ENCODE data around the gene NFKB2.

NFKB2 gene

GRCh38 chr10:102421757-102422512 is 26.4 kb downstream of the NFKB2 start:
- in situ Hi-C loops (cut with MboI; ENCODE audit: low sequenced_read_pairs) = no loop called here

DNA sequence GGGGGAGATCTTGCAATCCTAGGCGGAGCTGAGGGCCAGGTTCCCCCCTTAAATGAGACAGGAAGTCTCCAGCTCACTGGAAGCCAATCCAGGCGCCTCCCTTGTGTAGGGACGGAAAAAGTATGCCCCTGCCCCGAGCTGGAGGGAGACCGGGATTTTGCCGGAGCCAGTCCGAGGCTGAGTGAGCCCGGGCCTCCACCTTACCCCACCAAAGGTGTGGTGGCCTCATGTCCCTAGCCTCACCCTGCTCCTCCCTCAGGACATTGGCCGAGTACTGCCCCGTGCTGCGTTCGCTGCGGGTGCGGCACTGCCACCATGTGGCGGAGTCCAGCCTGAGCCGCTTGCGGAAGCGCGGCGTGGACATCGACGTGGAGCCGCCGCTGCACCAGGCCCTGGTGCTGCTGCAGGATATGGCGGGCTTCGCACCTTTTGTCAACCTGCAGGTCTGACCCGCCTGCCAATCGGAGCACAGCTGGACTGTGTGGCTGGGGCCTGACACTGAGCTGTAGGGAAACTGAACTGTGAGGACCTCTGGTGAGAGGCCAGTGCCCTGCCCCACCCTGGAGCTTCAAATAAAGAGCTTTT is 27.1 kb downstream of the NFKB2 start:
- in situ Hi-C loops (cut with MboI; ENCODE audit: low sequenced_read_pairs) = no loop called here

DNA sequence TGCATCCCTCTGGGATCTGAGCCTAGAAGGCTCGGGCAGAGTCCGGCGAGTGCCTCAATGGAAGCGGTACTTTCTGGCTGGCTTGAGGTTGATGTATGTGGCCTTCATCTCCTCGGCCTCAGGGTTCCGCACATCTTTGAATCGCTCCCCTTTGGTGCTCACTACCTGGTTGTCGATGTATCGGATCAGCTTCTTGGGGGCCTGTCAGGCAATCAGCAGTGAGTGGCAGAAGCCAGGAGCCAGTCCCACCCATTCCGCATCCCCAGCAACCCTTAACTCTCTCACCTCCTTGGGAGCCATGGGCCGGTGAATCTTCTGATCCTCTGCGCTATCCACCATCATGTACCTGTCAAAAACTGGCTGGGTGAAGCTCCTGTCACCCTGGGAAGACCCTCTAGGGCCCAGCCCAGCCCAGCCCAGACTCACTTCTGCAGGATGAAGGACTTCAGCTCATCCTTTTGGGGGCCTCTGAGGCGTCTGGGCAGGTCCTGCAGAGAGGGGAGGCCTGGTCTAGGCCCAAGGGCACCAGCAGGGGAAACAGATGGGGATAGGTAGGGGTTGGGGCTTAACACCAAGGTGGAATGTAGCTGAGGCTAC is 28.0 kb downstream of the NFKB2 start:
- in situ Hi-C loops (cut with MboI; ENCODE audit: low sequenced_read_pairs) = no loop called here

DNA sequence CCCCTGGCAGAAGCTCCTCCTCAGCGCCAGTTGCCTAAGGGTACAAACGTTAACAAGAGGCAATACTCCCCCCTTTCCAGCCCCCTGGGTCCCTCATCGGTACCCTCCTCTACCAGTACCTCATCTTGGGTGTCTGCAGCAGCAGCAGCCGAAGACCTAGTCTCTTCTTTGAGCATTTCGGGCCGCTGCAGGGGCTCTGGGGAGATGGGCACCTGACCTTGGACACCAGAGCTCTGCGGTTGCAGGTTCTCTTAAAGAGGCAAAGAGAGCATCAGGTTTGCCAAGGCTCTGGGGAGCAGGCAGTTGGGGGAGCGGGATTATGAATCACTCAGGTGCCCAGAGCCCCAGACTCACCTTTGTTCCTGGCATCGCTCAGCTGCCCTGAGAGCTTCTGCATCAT is 28.6 kb downstream of the NFKB2 start:
- in situ Hi-C loops (cut with MboI; ENCODE audit: low sequenced_read_pairs) = no loop called here

DNA sequence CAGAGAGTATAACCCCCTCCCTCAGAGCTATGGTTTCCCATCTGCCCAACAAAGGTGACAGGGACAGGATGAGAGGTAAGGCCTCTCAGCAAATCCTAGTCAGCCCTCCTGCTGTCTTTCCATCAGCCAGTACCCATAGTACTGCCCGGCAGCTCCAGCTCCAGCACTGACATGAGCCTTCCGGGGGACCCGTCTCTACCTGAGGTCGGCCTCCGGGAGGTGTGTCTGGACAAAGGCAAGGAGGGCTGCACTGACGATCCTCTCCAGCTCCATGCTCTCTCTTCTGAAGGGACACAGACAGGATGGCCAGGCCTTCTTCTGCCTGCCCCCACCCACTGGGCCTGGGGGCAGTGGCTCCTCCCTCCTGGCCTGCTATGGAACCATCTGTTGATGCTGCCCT is 29.4 kb downstream of the NFKB2 start:
- in situ Hi-C loops (cut with MboI; ENCODE audit: low sequenced_read_pairs) = no loop called here

DNA sequence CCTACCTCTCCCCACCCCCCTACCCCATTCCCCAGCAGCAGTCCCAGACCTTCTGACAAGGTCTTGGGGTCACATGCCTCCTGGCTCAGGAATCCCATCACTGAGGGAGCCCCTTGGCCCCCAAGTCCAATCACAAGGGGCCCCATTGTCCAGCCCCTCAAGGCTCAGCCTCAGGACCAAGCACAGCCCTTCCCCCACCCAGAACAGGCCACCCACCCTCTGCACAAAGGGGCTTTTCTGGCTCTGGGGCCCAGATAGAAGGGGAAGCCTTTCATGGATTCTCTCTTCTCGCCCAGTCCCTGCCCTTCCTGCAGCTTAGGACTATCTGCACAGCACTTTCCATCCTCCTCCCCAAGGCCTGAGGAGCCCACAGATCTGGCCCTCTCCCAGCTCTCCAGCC is 29.9 kb downstream of the NFKB2 start:
- in situ Hi-C loops (cut with MboI; ENCODE audit: low sequenced_read_pairs) = no loop called here

DNA sequence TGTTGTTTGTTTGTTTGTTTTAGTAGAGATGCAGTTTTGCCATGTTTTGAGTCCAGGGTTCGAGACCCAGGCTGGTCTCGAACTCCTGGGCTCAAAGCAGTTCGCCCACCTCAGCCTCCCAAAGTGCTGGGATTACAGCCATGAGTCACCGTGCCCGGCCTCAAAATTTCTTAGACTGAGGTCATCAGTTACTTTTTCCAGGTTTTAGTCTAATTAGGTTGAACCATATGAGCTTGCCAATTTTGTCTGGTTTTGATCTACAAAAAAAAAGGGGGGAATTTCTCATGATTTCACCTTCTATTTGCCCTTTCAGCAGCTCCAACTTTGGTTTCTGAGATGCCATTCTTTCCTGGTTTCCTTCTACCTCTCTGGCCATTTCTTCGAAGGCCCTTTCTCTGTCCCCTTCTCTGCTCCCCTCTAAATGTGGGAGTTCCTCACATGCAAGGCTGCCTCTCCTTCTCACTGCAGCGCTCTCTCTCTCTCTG is 31.3 kb downstream of the NFKB2 start:
- in situ Hi-C loops (cut with MboI; ENCODE audit: low sequenced_read_pairs) = no loop called here

GRCh38 chr10:102429468-102429867 is 34.0 kb downstream of the NFKB2 start:
- in situ Hi-C loops (cut with MboI; ENCODE audit: low sequenced_read_pairs) = no loop called here

DNA sequence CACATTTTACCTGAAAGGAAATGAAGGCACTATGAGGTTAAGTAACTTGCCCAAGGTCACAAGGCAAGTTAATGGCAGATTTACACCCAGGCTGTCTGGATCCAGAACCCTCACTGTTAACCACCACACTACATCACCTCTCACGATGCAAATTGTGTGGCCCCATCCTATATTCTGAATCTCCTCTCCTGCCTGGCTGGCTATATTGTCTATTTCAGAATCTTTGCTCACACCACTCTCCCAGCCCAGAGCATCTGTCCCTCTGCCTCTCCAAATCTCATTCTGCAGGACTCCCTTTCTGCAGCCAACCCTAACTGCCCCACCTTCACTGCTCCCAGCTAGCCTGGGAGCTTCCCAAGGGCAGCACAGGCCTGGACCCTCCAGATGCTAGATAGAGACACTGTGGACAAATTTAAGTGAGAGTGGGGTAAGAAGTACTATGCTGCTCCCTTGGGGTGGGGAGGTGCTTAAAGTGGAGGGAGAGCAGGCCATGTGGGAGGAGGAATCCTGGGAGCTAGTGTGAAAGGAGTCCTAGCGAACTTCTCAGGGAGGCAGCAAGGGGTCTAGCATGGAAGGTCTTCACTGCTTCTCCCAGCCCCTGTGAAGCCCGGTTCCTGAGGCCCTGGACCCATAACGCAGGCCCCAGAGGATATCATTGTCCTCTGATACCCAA is 36.1 kb downstream of the NFKB2 start:
- in situ Hi-C loops (cut with MboI; ENCODE audit: low sequenced_read_pairs) = no loop called here

DNA sequence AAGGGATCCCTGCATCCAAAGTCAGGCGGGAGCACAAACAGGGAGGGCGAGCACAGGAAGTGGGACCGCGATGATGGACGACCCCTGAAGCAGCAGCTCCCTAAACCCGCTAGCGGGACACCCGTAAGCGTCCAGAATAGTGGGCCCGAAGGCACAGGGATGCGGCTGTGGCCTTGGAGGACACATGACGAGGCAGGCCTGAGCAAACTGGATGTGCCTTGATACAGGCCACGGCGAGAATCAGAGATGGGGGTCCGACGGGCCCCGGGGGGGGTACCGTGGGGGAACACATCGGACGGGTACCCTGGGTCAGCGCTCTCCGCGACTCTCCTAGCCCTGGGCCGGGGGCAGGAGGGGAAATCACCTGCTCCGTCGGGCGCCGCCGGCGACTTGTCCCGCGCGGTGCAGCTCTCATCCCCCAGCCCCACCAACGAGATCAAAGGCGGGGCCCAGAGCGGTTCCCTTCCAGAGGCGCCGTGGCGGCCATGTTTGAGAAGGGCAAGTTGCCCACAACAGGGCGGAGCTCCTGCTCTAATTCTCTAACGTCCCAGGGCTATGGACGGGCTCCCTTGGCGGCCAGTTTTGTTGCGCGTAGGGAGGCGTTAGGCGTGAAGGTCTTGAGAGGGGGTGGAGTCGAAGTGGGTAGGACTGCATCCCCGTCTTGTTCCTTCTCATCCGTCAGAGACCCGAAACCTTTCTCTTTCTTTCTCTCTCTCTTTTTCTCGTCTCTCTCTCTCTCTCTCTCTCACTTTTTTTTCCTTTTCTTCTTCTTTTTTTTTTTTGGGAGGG is 36.9 kb downstream of the NFKB2 start, which contains the start of gene CUEDC2:
Gene CUEDC2, minus strand, starts transcription at position 413 of the 789 bp plus-strand sequence. CDS start 7,386 bp downstream, outside the sequence.
- in situ Hi-C loops (cut with MboI; ENCODE audit: low sequenced_read_pairs) = no loop called here

GRCh38 chr10:102433619-102434046 is 38.1 kb downstream of the NFKB2 start:
- in situ Hi-C loops (cut with MboI; ENCODE audit: low sequenced_read_pairs) = no loop called here

DNA sequence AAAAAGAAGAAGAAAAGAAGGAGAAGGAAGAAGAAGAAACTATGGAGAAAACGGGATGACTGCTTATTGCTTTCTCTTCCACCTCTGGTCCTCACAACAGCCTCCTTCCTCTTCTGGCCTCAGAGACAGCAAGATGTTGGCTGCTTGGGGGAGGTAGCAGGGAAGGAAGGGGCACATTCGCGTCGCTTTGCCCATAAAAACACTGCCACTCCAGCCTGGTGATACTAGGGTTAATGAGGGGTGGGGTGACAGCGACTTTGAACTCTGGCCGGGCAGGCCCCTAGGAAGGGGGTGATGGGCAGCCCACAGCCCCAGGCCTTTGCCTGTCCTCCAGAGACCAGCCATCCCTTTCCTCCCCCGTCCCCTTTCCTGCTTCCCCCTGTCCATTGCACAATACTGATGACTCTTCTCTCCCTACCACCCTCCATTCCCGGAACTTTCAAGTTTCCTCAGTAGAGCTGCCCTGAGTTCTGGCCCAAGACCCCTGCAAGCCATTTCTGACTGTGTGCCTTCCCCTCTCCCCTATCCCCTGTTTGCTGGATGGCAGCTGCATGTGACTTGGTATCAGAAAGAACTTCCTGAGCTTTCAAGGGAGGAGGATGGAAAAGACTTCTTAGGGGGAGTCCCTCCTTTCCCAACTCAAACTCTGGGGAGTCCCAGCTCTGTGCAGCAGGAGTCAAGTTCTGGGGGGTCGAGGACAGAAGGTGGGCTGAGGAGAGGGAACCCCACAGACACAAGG is 39.1 kb downstream of the NFKB2 start:
- in situ Hi-C loops (cut with MboI; ENCODE audit: low sequenced_read_pairs) = no loop called here

DNA sequence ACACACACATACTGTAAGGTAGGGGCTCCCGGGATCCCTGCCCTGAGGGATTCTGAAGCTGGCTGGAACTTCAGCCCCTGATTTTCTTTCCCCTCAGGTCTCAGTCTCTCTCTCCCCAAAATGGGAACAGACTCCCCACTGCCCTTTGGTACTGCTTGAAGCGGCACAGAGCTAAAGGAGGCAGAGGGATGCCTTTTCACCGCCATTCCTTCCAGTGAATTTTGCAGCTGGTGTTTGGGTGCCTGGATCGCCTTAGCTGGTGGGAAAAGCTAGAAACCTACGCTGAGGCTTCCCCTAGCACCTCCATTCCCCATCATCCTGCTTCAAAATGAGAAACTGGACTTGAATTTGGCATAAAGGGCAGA is 39.6 kb downstream of the NFKB2 start:
- in situ Hi-C loops (cut with MboI; ENCODE audit: low sequenced_read_pairs) = no loop called here

- in situ Hi-C loops (cut with MboI; ENCODE audit: low sequenced_read_pairs) = no loop called here
Observed at GRCh38 chr10:102435529-102436233, 40.2 kb downstream of the NFKB2 start.

DNA sequence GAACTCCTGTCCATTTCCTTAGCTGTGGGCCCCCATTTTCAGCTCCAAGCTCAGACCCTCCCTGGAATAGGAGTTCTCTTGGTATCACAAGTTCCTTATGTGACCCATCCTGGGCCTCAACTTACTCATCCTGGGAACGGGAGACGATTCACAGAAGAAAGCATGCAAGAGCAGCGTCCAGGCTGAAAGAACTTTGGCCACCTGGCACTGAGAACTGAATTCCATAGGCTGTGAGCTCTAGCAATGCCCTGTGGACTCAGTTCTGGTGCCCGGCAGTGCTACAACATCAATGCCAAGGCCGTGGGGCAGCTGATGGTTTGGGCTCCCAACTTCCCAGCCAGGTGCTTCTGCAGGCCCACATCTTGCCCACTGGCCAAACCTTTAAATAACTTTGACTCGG is 40.8 kb downstream of the NFKB2 start:
- in situ Hi-C loops (cut with MboI; ENCODE audit: low sequenced_read_pairs) = no loop called here

GRCh38 chr10:102437515-102437914 is 42.0 kb downstream of the NFKB2 start:
- in situ Hi-C loops (cut with MboI; ENCODE audit: low sequenced_read_pairs) = no loop called here

DNA sequence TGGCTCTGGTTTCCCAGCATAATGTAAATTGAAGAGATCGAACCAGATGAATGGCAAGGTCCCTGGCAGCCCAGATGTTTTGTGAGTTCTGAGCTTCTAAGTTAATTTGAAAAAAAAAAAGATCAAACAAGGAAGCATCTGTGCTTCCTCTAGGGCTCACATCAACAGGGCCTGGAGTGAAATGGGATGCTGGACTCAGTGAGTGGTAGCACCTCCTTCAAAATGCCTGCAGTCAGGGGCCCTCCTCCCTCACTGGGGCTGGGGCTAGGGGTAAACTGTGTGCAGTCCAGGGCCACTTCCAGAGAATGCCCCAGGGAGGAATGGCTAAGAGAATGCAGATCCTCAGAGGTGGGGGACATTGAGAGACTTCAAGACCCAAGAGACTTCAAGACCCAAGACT is 42.9 kb downstream of the NFKB2 start:
- in situ Hi-C loops (cut with MboI; ENCODE audit: low sequenced_read_pairs) = no loop called here

- in situ Hi-C loops (cut with MboI; ENCODE audit: low sequenced_read_pairs) = no loop called here
Observed at GRCh38 chr10:102444851-102445250, 49.3 kb downstream of the NFKB2 start.

DNA sequence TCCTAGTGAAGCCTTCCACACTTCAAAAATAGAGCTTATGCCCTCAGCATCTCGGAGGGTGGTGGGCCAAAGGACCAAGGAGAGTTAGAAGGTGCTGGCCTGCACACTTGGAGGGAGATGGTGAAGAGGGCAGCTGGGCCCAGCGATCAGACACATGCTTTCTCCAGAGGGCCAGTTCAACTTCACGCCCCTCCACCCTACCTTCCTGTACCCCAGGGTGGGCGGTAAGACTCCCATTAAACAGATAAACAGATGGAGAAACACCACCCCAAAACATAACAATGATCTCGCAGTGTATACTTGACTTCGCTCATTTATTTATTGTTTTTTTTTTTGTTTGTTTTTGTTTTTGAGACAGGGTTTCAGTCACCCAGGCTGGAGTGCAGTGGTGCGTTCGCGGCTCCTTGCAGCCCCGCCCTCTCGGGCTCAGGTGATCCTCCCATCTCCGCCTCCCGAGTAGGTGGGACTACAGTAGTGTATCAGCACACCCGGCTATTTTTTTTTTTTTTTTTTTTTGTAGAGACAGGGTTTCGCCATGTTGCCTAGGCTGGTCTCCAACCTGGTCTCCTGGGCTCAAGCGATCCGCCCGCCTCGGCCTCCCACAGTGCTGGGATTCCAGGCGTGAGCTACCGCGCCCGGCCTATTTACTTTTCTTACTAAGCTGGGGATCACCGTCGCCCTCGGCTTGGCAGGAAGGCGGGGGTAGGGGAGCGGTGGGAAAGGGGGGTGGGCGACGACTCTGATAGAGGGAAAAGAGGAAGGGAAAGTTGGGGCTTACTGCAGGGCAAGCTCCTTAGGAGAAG is 54.0 kb downstream of the NFKB2 start:
- in situ Hi-C loops (cut with MboI; ENCODE audit: low sequenced_read_pairs) = no loop called here
